COLO668 (cell line): ENCODE data around the gene SLC27A4.
"Not testable (repeated sequence)": the region's sequence is repeated elsewhere in the genome, so short reads cannot be mapped to it uniquely, and the experiment has no call there.

Experiments
- DNase-seq: peaks from one replicate; lab custom pipeline; 2025; ENCODE audit not compliant: unreplicated experiment; lab: John Stamatoyannopoulos, UW

Gene SLC27A4

GRCh38 chr9:128323791-128324190 lies 16.5 kb upstream of the SLC27A4 start:
- no peak for DNase-seq

GRCh38 chr9:128324401-128324800 lies 15.9 kb upstream of the SLC27A4 start:
- no peak for DNase-seq

- no peak for DNase-seq
Measured at GRCh38 chr9:128325629-128326028, 14.7 kb upstream of the SLC27A4 start.

GRCh38 chr9:128333451-128333869 lies 6.9 kb upstream of the SLC27A4 start:
- DNase-seq = no peak

- no peak for DNase-seq
Measured at GRCh38 chr9:128335161-128335560, 5.2 kb upstream of the SLC27A4 start.

- DNase-seq = no peak
Measured at GRCh38 chr9:128335914-128336313, 4.4 kb upstream of the SLC27A4 start.

GRCh38 chr9:128337936-128338335 lies 2.4 kb upstream of the SLC27A4 start:
- no peak for DNase-seq

- not testable (repeated sequence) for DNase-seq
Measured at GRCh38 chr9:128338852-128339614, 1.3 kb upstream of the SLC27A4 start.

GRCh38 chr9:128340691-128341434 lies 536 bp downstream of the SLC27A4 start:
- DNase-seq = peak; percentile 41

GRCh38 chr9:128341435-128341849 lies 1.1 kb downstream of the SLC27A4 start:
- DNase-seq = peak; percentile 70

- DNase-seq = no peak
Measured at GRCh38 chr9:128342971-128343680, 2.8 kb downstream of the SLC27A4 start.

- no peak for DNase-seq
Measured at GRCh38 chr9:128343855-128344254, 3.5 kb downstream of the SLC27A4 start.

- DNase-seq = no peak
Measured at GRCh38 chr9:128344931-128345605, 4.7 kb downstream of the SLC27A4 start.

GRCh38 chr9:128349125-128349524 lies 8.8 kb downstream of the SLC27A4 start:
- no peak for DNase-seq

- DNase-seq = no peak
Measured at GRCh38 chr9:128349772-128350171, 9.4 kb downstream of the SLC27A4 start.

GRCh38 chr9:128355451-128355850 lies 15.1 kb downstream of the SLC27A4 start:
- no peak for DNase-seq

- no peak for DNase-seq
Measured at GRCh38 chr9:128358090-128358489, 17.8 kb downstream of the SLC27A4 start.

- DNase-seq = no peak
Measured at GRCh38 chr9:128358861-128359260, 18.5 kb downstream of the SLC27A4 start.

GRCh38 chr9:128360826-128361225 lies 20.5 kb downstream of the SLC27A4 start:
- DNase-seq = no peak

- DNase-seq = peak; percentile 49
Measured at GRCh38 chr9:128361296-128361985, 21.1 kb downstream of the SLC27A4 start.
